A673 (cell line): ENCODE results near the gene CSNK1G3.

Source experiments
- EZH2 ChIP-seq: fragments of 200-600 bp; sonication (generic); IDR thresholded peaks from 2 replicates; pipeline ENCODE4 v1.6.1; 2017; ENCODE audit warnings: borderline replicate concordance, low read depth, mild to moderate bottlenecking, mixed read lengths, antibody characterized with exemption, low read length; ENCODE audit not compliant: poor library complexity, severe bottlenecking
- TF ChIP-seq, protein P1 (sequence below): fragments of 300-800, 200-600 bp; sonication (generic); conservative IDR thresholded peaks from 2 replicates; pipeline ENCODE4 v1.5.1; 2017; ENCODE audit warnings: low read depth, mild to moderate bottlenecking, antibody characterized with exemption, low read length, moderate library complexity, mixed read lengths

DNA sequence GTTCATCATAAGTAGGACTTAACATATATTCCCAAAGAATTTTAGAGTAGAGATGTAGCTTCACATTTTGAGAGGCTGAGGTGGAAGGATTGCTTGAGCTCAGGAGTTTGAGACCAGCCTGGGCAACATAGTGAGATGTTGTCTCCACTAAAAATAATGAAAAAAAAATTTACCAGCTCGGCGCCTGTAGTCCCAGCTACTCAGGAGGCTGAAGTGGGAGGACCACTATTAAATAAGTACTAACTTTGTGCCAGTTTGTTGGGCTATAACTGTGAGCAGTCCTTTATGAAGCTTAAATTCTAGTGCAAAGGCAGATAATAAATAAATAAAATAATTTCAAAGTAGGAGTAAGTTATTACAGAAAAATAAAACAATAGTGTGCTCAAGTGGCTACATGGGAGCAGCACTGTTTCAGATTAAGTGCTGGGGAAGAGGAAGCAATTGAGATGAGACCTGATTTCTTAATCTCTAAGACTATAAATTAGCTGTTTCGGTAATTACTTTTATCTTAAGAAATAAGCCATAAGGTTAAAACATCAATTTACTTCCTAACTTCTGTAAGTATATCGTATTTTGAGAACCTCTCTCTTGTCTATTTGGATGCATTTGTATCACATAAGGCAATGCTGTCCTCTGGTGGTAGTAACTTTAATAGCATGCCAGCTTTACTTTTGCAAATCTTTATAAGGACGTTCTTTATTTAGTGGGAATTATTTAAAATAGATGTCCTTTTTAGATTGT, 98.9 kb downstream of the CSNK1G3 start:
- TF ChIP-seq, protein P1, sequence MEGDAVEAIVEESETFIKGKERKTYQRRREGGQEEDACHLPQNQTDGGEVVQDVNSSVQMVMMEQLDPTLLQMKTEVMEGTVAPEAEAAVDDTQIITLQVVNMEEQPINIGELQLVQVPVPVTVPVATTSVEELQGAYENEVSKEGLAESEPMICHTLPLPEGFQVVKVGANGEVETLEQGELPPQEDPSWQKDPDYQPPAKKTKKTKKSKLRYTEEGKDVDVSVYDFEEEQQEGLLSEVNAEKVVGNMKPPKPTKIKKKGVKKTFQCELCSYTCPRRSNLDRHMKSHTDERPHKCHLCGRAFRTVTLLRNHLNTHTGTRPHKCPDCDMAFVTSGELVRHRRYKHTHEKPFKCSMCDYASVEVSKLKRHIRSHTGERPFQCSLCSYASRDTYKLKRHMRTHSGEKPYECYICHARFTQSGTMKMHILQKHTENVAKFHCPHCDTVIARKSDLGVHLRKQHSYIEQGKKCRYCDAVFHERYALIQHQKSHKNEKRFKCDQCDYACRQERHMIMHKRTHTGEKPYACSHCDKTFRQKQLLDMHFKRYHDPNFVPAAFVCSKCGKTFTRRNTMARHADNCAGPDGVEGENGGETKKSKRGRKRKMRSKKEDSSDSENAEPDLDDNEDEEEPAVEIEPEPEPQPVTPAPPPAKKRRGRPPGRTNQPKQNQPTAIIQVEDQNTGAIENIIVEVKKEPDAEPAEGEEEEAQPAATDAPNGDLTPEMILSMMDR, result peak; percentile 95
- no peak for TF ChIP-seq EZH2
